ENCODE data around the gene UBAP1.
"Not testable (repeated sequence)": the region's sequence is repeated elsewhere in the genome, so short reads cannot be mapped to it uniquely, and the experiment has no call there.

The UBAP1 gene

GRCh38 chr9:34179213-34180136 lies 632 bp downstream of the UBAP1 start:
- peak in 1 of 2 donors; percentile 13 for DNase-seq

- DNase-seq, result peak; percentile 29 to 54
Observed at GRCh38 chr9:34185778-34186551, 7.1 kb downstream of the UBAP1 start.

DNA sequence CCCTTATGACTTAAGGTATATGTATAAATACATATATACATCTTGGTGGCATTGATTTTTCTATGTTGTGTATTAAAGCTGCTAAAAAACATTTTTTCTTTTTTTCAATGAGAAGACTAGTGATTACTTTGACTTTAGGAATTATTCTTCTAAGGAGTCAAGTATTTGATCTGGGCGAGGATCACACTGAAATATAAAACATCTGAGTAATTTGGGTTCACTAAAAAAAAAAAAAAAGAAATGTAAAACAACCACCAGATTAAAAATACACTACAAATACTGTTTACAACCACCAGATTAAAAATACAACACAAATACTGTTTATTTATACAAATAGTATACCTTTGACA lies 9.0 kb downstream of the UBAP1 start:
- no peak for DNase-seq

DNA sequence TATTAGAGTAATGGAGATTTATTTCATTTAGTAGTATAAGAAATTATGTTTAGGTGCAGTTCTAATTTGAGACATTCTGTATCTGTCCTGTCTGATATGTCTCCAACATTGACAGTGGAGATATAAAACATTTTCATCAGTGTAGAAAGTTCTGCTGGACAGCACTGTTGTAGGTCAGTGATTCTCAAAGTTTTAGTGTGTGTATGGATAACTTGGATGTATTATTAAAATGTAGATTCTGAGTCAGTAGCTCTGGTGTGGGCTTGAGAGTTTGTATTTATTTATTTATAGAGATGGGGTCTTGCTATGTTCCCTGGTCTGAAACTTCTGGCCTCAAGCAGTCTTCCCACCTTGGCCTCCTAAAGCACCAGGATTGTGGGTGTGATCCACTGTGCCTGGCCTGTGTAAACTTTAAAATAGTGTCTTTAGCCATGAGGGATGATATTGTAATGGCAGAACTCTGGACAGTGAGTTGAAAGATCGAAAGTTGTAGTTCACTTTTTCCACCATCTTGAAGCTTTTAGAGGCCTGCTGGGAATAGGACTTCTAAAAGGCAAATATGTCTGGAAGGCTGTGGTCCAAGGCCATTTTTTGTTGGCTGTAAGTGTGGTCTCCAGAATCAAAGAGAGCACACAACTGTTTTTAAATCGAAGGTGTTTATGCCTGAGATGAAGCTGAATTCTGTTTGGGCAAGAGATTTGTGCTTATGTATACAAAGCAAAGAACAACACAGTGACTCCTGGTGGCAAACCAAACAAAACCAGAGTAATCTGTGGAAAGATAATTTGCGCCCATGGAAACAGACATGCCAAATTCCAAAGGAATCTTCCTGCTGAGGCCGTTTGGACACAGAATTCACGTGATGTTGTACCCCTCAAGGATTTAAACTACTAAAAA lies 12.4 kb downstream of the UBAP1 start:
- DNase-seq, result no peak

DNA sequence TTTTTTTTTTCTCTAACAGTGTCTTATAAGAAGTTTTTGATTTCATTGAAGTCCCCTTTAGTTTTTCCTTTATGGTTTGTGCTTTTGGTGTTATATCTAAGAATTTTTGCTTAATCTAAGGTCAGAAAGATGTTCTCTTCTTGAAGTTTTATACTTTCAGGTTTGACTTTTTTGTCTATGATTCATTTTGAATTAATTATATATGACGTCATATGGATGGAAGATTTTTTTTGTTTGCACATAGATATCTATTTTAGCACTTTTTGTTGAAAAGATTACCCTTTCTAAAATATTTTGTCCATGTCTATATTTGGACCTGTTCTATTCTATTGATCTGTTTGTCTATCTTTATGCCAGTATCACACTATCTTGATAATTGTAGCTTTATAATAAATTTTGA lies 16.3 kb downstream of the UBAP1 start:
- no peak for DNase-seq

DNA sequence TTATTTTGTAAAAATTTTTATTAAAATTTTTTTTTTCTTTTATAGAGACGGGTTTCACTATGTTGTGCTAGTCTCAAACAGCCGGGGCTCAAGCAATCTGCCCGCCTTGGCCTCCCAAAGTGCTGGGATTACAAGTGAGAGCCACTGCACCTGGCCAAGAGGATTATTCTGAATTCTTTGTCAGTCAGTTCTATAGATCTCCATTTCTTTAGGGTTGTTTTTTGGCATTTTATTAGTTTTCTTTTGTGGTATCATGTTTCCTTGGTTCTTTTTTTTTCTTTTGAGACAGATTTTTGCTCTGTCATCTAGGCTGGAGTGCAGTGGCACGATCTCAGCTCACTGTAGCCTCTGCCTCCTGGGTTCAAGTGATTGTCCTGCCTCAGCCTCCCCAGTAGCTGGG lies 18.4 kb downstream of the UBAP1 start:
- not testable (repeated sequence) for DNase-seq

GRCh38 chr9:34197756-34198711 lies 19.2 kb downstream of the UBAP1 start:
- DNase-seq, result peak in 1 of 2 donors; percentile 7

DNA sequence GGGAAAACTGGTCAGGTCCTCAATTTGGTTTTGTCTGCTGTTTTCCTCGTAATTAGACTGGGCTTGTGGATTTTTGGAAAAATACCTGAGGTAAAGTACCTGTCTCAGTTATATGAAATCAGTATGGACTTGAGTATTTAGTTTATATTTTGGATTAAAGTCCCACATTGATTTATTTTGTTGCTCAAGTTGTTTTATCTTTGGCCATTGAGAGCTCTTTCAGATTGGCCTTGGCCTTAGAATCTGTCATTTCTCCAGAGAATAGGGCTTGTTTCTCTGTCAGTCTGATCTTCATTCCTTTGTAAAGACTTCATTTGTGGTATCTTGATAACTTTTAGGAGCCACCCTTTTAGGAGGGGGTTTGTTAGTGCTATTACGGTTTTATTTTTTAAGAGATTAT lies 21.2 kb downstream of the UBAP1 start:
- no peak for DNase-seq

DNA sequence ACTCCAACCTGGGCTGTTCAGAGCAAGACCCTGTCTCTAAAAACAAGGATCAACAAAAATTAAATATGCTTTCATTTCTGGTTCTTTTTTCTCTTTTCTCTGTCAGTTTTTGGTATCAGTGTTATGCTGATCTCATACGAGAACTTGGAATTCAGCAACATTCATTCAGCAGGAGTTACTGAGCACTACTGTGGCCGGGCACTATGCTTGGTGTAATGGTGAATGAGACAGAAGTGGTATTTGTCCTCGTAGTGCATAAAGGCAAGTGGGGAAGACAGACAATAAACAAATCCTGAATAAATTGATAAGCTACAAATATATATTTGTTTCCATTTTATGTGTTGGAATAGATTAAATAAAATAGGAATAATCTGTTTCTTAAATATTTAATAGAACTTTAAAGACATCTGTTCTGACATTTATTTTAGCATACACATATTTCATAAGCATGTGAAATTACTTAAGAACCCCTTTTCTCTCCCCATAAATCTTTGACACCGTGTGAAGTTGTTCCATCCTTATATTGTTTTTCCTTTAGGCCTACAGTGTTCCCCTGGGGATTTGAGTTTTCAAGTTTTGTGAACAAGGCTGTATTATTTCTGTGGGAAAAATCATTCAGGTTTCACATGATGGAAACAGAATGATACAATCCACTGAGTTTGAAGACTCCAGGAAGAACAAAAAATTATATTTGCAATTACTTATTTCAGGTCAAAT lies 24.6 kb downstream of the UBAP1 start:
- no peak for DNase-seq

DNA sequence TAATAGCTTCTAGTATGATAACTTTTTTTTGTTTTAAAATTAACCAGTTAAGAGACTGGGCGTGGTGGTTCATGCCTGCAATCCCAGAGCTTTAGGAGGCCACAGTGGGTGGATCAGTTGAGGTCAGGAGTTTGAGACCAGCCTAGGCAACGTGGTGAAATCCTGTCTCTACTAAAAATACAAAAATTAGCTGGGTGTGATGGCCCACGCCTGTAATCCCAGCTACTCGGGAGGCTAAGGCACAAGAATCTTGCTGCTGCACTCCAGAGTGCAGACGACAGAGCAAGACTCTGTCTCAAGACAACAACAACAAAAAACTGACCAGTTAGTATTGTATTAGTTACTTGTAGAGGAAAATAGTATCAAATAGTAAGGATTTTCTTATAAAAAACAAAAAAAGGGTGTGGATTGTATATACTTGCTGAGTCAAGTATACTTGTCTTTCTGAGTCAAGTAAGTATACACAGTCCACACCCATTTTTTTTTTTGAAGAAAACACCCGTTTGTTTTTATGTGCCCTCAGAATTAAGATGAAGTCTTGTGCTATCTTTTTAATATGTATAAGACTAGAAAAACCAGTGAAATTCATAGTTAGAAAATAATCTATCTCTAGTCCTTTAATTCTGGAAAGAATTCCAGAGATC lies 25.3 kb downstream of the UBAP1 start:
- no peak for DNase-seq

- DNase-seq, result no peak
Observed at GRCh38 chr9:34205102-34205501, 26.3 kb downstream of the UBAP1 start.

DNA sequence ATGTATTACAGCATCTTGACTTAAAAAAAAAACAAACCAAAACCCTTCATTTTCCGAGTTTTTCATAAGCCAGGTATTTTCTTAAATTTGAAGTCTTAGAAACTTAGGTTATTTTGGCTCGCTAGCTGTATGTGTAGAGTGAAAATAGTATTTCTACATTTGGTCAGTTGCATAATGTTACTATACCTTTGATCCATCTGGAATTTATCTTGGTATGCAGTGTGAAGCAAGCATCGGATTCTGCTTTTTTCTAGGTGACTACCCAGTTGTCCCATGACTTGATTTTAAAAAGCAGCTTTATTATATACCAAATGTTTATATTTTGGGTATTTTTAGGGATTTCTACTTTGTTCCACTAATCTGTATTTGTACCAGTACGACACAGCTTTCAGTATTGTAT lies 27.7 kb downstream of the UBAP1 start:
- no peak for DNase-seq

GRCh38 chr9:34211395-34211794 lies 32.6 kb downstream of the UBAP1 start:
- no peak for DNase-seq

DNA sequence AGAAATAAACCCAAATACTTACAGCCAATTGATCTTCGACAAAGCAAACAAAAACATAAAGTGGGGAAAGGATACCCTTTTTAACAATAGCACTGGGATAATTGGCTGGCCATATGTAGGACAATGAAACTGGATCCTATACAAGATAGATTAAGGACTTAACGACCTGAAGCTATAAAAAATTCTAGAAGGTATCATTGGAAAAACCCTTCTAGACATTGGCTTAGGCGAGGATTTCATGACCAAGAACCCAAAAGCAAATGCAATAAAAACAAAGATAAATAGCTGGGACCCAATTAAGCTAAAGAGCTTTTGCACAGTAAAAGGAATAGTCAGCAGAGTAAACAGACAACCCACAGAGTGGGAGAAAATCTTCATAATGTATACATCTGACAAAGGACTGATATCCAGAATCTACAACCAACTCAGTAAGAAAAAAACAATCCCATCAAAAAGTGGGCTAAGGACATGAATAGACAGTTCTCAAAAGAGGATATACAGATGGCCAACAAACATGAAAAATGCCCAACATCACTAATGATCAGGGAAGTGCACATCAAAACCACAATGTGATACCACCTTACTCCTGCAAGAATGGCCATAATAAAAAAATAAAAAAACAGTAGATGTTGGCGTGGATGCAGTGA lies 35.6 kb downstream of the UBAP1 start:
- DNase-seq, result not testable (repeated sequence)

- DNase-seq, result no peak
Observed at GRCh38 chr9:34216325-34216724, 37.5 kb downstream of the UBAP1 start.

DNA sequence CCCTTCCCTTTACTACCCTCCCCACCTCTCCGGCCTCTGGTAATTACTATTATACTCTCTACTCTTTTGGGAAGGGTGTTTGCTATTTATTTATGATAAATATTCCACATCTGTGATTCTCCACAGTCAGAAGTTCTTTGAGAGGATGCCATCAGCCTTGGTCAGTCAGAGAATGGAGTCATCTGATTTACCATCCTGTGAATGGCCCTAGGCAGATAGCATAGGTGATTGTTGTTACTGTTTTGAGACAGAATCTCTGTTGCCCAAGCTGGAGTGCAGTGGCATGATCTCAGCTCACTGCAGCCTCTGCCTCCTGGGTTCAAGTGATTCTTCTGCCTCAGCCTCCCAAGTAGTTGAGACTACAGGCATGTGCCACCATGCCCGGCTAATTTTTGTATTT lies 38.2 kb downstream of the UBAP1 start:
- DNase-seq, result not testable (repeated sequence)

GRCh38 chr9:34218446-34218845 lies 39.6 kb downstream of the UBAP1 start:
- no peak for DNase-seq

DNA sequence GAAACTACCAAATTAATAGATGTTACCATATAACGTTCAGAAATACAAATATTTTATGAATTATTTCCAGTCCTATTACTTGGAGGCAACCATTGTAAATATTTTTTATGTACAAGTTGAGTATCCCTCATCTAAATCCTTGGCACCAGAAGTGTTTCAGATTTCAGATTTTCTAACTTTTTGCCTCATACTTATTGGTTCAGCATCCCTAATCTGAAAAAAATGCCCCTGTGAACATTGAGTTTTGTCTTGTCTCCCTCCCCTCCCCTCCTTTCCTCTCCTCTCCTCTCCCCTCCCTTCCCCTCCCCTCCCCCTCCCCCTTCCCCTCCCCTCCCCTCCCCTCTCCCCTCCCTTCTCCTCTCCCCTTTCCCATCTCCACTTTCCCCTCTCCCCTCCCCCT lies 40.6 kb downstream of the UBAP1 start:
- no peak for DNase-seq

GRCh38 chr9:34220218-34220617 lies 41.4 kb downstream of the UBAP1 start:
- no peak for DNase-seq

DNA sequence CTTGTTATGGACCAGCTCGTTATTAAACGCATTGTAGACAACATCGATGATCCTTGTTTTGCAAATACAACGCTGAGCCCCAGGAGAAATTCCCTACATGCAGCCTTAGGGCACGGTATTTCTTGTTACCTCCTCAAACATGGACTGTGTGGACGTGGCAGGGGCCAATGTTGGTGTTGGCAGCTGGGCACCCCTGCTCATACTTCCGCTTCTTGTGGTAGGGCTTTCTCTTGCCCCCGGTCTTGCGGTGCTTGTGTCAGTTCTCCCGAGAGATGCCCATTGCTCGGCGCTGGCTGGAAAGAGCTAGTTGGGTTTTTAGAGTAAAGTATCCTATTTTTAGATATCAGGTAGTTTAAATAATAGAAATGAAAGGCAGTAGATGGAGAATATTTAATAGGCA lies 45.5 kb downstream of the UBAP1 start:
- DNase-seq, result no peak

Data from CD4-positive, alpha-beta T cell treated with Interleukin-1 beta for 1 hour (primary cell).